SH-SY5Y (cell line): Measurements from ENCODE around the gene ALCAM.

Experiments
- GATA2 ChIP-seq: IDR thresholded peaks from 2 replicates; pipeline ENCODE4 v1.6.1; 2011; ENCODE audit warnings: mild to moderate bottlenecking, low read depth, low read length
- GATA3 ChIP-seq: IDR thresholded peaks from 2 replicates; pipeline ENCODE4 v1.6.1; 2011; ENCODE audit warnings: low read depth, mild to moderate bottlenecking, low read length, moderate library complexity

GRCh38 chr3:105415951-105416350 is 49.2 kb downstream of the ALCAM start:
- no peak for TF ChIP-seq GATA2
- TF ChIP-seq GATA3 = no peak
